ENCODE measurements around the gene AFMID. TPM values are rescaled to one million over a fixed set of nuclear protein-coding genes. Genes with fewer than 3 reads are reported as not detected.
A peak's percentile ranks its signal among the peaks of the same experiment; 100 is the strongest.
"Not testable (repeated sequence)": the region's sequence is repeated elsewhere in the genome, so short reads cannot be mapped to it uniquely, and the experiment has no call there.

AFMID gene
- total RNA-seq, 1 experiment from 2014 or later, result 15.6 TPM

DNA sequence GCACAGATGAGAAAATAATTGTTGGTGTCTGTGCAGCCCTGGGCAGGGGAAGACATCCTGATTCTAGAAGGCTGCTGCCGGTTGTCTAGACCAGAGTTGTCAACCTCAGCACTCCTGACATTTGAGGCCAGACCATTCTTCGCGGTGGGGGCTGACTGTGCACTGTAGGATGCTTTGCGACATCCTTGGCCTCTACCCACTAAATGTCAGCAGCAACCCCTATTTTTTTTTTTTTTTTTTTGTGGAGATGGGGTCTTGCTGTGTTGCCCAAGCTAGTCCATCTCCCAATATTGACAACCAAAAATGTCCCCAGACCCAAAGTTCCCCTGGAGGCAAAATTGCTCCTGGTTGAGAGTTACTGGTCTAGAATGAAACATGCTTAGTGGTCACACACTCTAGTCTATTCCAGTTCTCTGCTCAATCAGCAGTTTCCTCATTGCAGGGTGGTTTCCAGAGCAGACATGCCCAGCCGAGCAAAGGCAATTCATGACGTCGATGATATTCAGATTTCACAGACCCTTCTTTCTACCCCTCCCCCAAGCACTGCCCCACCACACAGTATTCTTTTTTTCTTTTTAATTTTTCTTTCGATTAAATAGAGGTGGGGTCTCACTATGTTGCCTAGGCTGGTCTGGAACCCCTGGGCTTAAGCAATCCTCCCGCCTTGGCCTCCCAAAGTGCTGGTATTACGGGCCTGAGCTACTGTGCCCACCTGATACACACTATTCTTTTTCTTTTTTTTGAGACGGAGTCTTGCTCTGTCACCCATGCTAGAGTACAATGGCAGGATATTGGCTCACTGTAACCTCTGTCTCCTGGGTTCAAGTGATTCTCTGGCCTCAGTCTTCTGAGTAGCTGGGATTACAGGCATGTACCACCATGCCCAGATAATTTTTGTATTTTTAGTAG is 32.0 kb upstream of the AFMID start:
- DNase-seq (ENCODE audit: low spot score), result no peak

DNA sequence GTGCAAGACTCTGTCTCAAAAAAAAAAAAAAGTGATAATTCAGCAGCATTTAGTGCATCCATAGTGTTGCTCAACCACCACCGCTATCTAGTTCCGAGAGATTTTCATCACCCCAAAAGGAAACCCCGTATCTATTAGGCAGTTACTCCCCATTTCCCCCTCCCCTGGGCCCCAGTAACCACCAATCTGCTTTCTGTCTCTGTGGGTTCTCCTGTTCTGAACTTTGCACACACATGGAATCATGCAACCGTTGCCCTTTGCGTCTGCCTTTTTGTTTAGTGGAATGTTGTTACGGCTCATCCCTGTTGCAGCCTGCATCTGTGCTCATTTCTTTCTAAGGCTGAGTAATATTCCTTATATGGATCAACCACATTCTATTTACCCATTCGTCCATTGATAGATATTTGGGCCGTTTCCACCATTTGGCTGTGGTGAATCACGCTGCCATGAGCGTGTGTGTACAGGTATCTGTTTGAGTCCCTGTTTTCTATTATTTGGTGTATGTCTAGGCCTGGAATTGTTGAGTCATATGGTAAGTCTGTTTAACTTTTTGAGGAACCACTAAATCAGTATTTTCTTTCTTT is 27.5 kb upstream of the AFMID start:
- DNase-seq (ENCODE audit: low spot score), result no peak

DNA sequence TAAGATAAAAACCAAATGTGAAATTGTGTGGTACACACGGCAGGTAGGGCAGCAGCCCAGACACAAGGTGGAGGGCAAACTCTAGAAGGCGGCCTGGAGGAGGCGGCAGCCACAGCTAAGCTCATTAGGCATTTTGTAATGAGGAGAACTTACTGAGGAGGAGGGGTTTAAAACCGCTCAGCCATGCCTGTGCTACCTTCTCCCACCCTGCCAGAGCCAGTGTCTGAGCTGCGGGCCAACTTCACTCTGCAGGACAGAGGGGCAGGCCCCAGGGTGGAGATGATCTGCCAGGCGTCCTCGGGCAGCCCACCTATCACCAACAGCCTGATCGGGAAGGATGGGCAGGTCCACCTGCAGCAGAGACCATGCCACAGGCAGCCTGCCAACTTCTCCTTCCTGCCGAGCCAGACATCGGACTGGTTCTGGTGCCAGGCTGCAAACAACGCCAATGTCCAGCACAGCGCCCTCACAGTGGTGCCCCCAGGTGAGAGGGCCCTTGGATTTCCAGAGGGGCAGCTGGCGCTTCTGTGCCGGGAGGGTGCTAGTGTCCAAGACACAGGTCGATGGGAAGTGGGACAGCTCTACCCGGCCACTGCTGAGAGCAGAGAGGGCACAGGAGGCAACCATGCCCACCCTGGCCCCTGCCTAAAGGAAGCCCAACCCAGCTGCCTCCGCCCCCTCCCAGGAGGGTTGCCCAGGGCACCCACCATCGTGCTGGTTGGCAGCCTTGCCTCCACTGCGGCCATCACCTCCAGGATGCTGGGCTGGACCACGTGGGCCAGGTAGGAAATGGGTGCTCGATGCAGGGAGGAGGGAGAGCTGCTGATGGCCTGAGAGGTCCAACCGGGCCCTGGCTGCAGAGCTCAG is 23.0 kb upstream of the AFMID start:
- no peak for DNase-seq (ENCODE audit: low spot score)

DNA sequence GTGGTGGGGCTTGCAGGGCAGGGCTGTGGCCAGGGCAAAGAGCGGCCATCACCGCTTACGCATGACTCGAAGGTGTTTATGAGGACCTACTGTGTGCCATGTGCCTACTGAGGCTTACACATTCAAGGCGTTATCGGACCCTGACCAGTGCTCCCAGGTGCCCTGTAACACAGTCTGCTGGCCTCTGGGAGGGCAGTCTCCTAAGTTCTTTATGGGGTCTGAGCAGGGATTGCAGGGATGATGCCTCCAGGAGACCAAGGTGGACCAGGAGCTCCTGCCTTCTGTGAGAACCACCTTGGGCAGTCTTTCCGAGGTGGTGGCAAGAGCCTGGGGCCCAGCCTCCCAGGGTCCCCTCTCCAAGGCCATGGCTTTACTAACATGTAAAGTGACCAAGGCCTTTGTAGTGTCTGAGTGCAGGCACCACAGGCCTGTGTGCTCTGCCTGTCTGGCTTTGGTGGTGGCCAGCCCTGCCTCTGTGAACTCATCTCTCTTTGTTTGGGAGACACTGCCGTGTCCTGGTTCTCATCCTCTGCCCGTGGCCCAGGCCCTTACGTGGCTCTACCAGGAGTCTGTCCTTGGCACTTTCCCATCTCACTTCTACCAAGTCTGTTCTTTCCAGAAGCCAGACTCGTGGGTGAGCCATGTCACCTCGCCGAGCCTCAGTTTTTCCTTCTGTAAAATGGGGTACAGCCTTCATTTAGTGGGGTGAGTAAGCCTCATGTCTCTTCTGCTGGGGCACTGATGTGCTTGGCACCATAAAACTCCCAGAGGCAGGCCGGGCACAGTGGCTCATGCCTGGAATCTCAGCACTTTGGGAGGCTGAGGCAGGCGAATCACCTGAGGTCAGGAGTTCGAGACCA is 22.2 kb upstream of the AFMID start:
- no peak for DNase-seq (ENCODE audit: low spot score)

DNA sequence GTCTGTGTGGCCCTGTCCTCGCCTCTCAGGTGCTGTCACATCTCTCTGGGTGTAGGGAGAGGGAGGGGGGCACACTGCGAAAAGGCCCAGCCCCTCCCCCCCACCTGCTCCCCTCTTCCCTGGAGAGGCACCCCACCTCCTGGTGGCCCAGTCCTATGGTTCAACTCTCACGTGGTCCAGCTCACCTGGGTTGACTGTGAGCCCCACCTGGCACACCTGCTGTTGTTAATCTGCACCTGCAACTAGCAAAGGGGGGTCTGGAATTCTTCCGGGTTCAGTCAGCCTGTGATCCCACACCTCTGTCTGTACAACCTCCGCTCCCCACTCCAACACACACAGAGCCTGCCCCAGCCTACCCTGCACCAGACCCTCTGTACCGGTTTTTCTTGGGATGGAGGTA is 20.7 kb upstream of the AFMID start:
- no peak for DNase-seq (ENCODE audit: low spot score)

DNA sequence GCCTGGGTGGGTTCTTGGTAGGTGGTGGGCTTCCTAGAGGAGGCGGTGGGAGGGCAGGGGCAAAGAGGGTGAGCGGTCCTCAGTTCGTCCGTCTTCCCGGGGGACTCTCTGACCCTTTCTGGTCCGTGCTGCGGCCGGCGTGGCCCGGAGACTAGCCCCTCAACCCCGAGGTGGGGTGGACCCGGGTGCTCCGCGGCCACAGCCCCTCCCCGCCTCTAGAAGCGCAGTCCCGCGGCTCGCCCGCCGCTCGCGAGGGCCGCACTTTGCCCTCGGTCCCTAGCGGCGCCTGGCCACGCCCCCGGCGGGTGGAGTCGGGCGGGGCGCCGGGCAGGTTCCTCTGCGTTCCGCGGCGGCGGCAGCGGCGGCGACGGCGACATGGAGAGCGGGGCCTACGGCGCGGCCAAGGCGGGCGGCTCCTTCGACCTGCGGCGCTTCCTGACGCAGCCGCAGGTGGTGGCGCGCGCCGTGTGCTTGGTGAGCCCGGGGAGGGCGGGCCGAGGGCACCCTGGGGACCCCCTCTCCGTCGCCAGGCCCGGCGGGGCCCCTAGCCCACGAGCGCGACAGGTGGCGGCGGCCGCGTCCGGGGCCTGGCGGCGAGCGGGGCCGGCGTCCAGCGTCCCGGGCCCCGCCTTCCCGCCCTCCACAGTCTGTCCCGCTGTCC is 18.8 kb upstream of the AFMID start, which contains the start of gene SYNGR2:
Gene SYNGR2 (plus strand): TSS at position 340 of the 661 bp plus-strand sequence. CDS start 36 bp downstream, at position 376.
- peak; percentile 48 for DNase-seq (ENCODE audit: low spot score)

DNA sequence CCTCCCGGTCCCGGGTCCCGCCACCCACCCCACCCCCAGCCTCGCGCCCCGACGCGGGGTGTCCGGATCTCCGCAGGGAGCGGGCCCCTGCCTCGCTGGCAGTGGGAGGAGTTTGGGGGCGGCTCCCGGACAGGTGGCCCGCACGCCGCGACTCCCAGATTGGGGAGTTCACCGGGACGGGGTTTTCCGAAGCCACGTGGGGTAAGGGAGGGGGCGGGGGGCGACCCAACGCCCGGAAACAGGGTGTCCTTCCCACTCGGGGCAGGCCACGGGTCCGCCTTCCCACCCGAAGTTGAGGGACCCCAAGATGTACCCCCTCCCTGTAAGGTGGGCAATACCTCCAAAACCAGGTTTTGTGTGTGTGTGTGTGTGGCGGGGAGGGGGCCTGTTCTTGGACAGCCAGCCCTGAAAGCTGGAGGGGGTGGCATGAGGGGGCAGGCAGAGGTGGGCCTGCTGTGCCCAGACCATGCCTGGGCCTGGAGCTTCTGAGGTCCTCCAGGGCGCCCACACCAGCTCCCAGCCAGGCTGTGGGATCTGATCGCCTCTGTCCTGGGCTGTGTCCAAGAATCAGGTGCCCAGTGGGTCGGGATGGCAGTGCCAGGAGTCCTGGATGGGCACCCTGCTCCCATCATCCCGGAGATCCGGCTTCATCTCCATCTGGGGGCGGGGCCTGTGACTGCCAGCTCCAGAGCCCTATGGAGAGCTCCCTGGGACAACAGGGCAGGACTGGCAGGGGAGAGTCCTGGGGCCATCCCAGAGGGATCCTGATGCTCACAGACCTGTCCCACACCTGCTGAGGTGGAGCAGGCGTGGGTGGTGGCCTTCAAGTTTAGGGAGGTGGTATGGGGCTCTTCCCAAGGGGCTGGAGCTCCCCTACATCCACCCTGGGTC is 18.0 kb upstream of the AFMID start:
- peak; percentile 80 for DNase-seq (ENCODE audit: low spot score)

DNA sequence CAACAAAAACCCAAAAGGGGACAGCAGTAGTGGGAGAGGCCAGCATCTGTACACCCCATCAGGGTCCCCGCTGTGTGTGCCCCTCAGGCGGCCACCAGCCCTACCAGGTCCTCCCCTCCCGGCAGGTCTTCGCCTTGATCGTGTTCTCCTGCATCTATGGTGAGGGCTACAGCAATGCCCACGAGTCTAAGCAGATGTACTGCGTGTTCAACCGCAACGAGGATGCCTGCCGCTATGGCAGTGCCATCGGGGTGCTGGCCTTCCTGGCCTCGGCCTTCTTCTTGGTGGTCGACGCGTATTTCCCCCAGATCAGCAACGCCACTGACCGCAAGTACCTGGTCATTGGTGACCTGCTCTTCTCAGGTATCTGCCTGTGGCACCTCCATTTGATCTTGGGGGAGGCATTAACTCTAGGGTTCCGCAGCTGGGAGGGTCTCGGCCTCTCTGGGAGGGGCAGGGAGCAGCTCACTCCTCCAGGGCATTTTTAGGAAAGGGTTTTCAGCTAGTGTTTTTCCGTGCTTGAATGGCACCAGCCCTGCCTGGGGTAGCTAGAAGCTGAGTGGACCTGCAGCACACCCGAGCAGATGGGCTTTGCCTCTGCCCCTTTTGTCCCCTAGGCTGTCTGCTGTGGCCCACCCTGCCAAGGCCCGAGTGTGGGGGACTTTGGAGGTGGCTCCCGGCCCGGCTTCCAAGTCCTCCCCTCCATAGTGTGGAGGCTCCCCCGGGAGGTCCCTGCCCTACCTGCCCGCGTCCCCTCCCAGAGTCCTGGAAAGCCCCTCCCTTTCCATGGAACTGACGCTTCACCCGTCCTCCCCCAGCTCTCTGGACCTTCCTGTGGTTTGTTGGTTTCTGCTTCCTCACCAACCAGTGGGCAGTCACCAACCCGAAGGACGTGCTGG is 16.2 kb upstream of the AFMID start:
- DNase-seq (ENCODE audit: low spot score), result no peak

DNA sequence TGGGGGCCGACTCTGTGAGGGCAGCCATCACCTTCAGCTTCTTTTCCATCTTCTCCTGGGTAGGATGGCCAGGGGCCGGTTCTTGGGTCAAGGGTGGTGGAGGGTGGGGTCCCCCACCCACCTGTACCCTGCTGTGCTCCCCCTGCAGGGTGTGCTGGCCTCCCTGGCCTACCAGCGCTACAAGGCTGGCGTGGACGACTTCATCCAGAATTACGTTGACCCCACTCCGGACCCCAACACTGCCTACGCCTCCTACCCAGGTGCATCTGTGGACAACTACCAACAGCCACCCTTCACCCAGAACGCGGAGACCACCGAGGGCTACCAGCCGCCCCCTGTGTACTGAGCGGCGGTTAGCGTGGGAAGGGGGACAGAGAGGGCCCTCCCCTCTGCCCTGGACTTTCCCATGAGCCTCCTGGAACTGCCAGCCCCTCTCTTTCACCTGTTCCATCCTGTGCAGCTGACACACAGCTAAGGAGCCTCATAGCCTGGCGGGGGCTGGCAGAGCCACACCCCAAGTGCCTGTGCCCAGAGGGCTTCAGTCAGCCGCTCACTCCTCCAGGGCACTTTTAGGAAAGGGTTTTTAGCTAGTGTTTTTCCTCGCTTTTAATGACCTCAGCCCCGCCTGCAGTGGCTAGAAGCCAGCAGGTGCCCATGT is 15.4 kb upstream of the AFMID start:
- not testable (repeated sequence) for DNase-seq (ENCODE audit: low spot score)

DNA sequence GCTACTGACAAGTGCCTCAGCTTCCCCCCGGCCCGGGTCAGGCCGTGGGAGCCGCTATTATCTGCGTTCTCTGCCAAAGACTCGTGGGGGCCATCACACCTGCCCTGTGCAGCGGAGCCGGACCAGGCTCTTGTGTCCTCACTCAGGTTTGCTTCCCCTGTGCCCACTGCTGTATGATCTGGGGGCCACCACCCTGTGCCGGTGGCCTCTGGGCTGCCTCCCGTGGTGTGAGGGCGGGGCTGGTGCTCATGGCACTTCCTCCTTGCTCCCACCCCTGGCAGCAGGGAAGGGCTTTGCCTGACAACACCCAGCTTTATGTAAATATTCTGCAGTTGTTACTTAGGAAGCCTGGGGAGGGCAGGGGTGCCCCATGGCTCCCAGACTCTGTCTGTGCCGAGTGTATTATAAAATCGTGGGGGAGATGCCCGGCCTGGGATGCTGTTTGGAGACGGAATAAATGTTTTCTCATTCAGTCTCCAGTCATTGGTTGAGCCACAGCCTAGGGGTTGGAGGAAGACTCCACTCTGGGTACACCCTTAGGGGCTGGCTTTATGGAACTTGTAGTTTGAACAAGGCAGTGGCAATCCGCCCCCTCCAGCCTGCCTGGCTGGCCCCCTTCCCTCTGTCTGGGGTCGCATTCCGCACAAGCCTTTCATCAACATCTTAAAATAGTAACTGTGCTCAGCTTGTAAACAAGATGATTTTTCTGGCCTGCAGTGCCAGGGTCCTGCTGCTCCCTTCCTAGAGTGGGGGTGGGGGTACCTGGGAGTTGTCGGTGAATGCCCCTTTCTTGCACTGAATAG is 14.7 kb upstream of the AFMID start:
- DNase-seq (ENCODE audit: low spot score), result no peak

DNA sequence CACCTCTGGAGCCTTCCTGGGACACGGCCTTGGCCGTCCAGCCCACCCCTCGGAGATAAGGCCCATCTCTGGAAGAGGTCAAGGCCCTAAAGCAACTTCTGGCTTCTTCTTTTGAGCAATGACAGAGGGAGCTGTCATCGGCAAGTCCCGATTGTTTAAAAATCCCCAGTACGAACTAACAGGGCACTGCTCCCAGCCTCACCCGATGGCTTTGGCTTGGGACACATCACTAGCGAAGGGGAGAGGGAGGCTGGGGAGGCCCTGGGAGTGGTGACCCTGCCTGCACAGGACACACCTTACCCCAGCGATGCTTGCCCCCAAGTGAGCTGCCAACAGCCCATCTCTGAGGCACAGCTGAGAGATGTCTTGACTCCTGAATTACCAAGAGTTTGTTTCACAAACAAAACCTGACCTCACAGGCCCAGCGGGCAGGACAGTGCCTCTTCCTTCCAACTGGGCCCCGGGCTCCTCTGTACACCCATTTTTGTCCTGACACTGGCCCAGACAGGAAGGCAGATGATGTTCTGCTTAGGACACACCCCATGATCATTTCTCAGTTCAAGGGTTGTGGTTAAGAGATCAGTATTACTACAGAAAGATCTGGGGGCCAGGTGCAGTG is 14.0 kb upstream of the AFMID start:
- DNase-seq (ENCODE audit: low spot score), result no peak

DNA sequence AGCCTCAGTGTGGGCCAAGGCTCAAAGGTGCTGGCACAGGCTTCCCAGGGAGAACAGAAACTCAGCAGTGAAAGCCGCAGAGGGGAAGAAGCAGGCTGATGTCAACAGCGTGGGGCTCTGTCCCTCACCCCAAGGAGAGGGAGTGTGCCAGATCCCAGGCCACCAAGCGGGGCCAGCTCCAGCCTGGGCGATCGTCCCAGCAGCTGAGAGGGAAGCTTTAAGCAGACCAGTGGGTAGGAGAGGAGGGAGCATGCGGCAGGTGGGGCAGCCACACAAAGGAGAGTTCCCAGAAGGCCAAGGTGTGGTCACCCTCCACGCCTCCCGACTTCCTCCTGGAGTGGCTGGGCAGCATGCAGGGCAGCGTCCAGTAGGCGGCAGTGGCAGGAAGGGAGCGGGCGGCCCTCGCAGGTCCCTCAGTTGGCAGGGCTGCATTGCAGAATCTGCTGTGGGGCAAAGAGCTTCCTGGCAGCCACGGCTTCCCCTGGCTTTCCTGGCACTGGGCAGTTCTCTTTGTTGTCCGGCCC is 12.8 kb upstream of the AFMID start:
- DNase-seq (ENCODE audit: low spot score), result no peak

DNA sequence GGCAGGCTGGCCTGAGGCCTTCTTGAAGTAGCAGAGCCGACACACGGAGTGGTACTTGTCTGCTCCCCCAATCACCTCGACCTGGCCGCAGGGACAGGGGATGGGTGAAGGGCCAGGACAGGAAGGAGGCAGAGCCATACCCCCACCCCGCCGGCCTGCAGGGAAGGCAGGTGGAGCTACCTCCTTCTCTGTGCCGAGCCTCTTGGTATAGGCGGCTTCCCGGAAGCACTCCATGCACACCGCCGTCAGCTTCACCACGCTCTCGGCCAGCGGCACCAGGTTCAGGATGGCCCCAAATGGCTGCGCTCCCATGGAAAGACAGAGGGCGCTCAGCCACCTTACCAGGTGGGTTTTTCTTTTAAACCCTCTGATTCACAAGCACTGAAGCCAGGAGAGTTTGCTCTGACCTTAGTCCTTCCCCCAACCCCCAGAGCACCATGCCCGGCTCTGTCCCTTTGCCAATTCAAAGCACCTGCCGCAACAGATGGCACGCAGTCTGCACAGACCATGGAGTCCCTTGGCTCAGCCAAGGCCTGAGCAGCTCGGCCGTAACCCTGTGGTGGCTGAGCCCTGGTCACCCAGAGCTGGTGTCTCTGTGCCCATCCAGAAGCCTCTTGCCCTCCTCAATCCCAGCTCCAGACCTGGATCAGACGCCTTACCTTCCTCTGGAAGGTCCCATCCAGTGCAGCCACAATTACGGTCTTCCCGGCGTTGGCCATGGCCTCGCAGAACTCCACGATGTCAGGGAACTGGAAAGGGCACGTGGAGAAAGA is 12.1 kb upstream of the AFMID start:
- no peak for DNase-seq (ENCODE audit: low spot score)

DNA sequence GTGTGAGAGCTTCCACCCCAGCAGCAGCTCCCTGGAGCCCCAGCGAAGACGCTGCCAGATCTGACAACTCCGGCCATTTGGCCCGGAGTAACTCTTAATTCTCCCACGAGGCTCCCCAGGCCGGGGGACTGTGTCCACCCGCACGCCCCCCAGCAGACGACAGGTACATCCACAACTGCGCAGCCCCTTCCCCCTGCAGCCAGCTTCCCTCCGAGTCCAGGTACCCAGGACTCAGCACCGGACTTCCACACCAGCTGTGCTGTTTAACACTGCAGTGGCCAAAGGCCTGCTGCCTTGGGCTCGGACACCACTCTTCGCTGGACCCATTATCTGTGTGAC is 11.6 kb upstream of the AFMID start:
- no peak for DNase-seq (ENCODE audit: low spot score)

DNA sequence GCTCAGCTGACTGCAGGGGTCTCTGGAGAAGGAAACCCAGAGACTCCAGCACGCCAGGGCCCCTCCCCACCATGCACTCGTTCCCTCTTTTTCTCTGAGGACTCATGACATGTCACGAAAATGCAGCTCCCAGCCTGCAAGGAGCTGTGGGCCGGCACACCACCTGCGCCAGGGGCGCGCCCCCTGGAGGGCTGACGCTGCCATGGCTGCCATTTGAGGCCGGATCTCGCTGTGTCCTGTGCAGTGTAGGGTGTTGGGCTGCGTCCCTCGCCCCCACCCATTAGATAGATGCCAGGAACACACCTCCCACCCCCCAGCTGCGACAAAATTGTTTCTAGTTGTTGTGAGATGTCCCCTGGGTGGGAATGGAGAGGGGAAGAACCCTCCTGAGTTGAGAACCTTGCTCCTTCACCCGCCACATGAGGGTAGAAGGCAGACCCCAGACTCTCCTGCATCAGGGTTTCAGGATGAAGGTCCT is 10.6 kb upstream of the AFMID start:
- DNase-seq (ENCODE audit: low spot score), result no peak

DNA sequence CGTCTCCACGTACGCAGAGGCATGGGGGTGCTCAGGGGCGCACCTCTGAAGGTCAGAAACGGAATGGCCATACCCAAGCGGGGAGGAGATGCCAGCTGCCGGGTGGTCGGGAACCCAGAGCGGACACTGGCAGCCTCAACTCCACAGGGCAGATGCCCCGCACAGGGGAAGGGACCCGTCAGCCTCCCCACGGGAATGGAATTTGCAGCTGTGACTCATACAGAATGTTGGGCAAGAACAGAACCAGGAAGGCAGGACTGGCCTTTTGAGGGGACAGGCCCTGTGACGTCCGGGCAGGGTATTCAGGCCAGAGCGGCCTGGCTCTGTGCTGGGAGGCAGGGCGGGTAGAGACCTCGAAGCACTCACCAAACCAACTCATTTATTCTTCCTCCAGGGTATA is 7.8 kb upstream of the AFMID start:
- DNase-seq (ENCODE audit: low spot score), result no peak

Data from A172 (cell line).